HepG2 (cell line): ENCODE measurements around the gene LOX.

Experiments
- ARNT2 ChIP-seq: sonication (generic); formaldehyde crosslinking; IDR thresholded peaks from 2 replicates; pipeline ENCODE4 v1.8.0; 2022; ENCODE audit warnings: mild to moderate bottlenecking, low read depth, missing genetic modification reagents, moderate library complexity
- GLI4 ChIP-seq: sonication (generic); formaldehyde crosslinking; IDR thresholded peaks from 2 replicates; pipeline ENCODE4 v1.5.1; 2020; ENCODE audit warnings: missing genetic modification reagents, mild to moderate bottlenecking, moderate library complexity, borderline replicate concordance
- HDAC2 ChIP-seq: sonication (generic); formaldehyde crosslinking; IDR thresholded peaks from 2 replicates; pipeline ENCODE4 v1.4.0; 2020; ENCODE audit warnings: missing genetic modification reagents
- MXI1 ChIP-seq: IDR thresholded peaks from 3 replicates; pipeline ENCODE4 v1.6.1; 2012; ENCODE audit warnings: low read depth, low read length, inconsistent platforms, borderline replicate concordance
- RAD51 ChIP-seq: fragments of 450-650 bp; IDR thresholded peaks from 2 replicates; pipeline ENCODE4 v1.6.1; 2016; ENCODE audit warnings: borderline replicate concordance
- YY1 ChIP-seq: IDR thresholded peaks from 2 replicates; pipeline ENCODE4 v1.6.1; 2011; ENCODE audit warnings: low read length, low read depth, moderate library complexity, mild to moderate bottlenecking; ENCODE audit not compliant: insufficient read depth, insufficient replicate concordance
- ZNF446 ChIP-seq: sonication (generic); formaldehyde crosslinking; IDR thresholded peaks from 2 replicates; pipeline ENCODE4 v1.5.0; 2020; ENCODE audit warnings: mild to moderate bottlenecking, missing genetic modification reagents
- ZNF512 ChIP-seq: sonication (generic); formaldehyde crosslinking; IDR thresholded peaks from 2 replicates; pipeline ENCODE4 v1.4.0; 2020; ENCODE audit warnings: mild to moderate bottlenecking, missing genetic modification reagents
- ZNF580 ChIP-seq: IDR thresholded peaks from 2 replicates; pipeline ENCODE4 v1.6.1; 2016; ENCODE audit warnings: low read depth, borderline replicate concordance
- ZNF614 ChIP-seq: IDR thresholded peaks from 2 replicates; pipeline ENCODE4 v1.6.1; 2018; ENCODE audit warnings: missing biosample characterization, missing genetic modification reagents, inconsistent platforms, borderline replicate concordance
- ZZZ3 ChIP-seq: sonication (generic); formaldehyde crosslinking; IDR thresholded peaks from 2 replicates; pipeline ENCODE4 v1.4.0; 2020; ENCODE audit warnings: missing genetic modification reagents, mild to moderate bottlenecking, borderline replicate concordance
- TF ChIP-seq, protein P1 (sequence below): IDR thresholded peaks from 2 replicates; pipeline ENCODE4 v1.6.1; 2016; ENCODE audit warnings: low read depth, control low read depth

GRCh38 chr5:122101636-122102285, 23.7 kb upstream of the LOX start:
- TF ChIP-seq, protein P1, sequence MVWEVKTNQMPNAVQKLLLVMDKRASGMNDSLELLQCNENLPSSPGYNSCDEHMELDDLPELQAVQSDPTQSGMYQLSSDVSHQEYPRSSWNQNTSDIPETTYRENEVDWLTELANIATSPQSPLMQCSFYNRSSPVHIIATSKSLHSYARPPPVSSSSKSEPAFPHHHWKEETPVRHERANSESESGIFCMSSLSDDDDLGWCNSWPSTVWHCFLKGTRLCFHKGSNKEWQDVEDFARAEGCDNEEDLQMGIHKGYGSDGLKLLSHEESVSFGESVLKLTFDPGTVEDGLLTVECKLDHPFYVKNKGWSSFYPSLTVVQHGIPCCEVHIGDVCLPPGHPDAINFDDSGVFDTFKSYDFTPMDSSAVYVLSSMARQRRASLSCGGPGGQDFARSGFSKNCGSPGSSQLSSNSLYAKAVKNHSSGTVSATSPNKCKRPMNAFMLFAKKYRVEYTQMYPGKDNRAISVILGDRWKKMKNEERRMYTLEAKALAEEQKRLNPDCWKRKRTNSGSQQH (CRISPR knock-in tag), result no peak
- TF ChIP-seq MXI1 (no peak), ZNF446 (CRISPR knock-in tag) (no peak), ZNF512 (CRISPR knock-in tag) (no peak), ZZZ3 (no peak), RAD51 (no peak), YY1 (no peak), ARNT2 (CRISPR knock-in tag) (no peak), ZNF580 (CRISPR knock-in tag) (no peak), GLI4 (CRISPR knock-in tag) (no peak), HDAC2 (CRISPR knock-in tag) (no peak), ZNF614 (CRISPR knock-in tag) (no peak)
